Measurements from ENCODE around the gene HTR5A. TPM values are rescaled to one million over a fixed set of nuclear protein-coding genes. Genes with fewer than 3 reads are reported as not detected.

HTR5A gene
- total and polyA plus RNA-seq, 10 of the 15 experiments (the other 5 are each of a cell fraction or from before 2014, with no cell fraction given), result not detected

DNA sequence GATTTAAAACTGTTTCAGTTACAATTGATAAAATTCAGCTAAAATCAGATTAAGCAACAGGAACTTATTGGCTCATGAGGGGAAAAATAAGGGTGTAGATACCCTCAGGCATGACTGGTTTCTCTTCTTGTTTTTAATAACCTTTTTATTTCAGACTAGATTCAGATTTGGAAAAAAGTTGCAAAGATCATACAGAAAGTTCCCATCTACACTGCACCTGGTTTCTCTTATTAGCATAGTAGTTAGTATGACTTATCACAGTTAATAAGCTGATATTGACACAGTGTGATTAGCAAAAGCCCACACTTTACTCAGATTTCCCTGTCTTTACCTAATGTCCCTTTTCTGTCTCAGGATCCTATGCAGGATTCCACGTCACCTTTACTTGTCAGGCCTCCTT lies 53.3 kb downstream of the HTR5A start:
- Histone ChIP-seq H4K20me1 (ENCODE audit: control insufficient read depth, insufficient read depth) (no peaks in the 10 kb centered on the region), H3K27ac (ENCODE audit: control insufficient read depth, insufficient read depth) (no peak overlapping the region), H2AFZ (ENCODE audit: control insufficient read depth, low read depth, low read length) (no peak overlapping the region), H3K9ac (ENCODE audit: control insufficient read depth, insufficient read depth, low read length) (no peak overlapping the region), H3K27me3 (replicated peaks in 1 of 2; ENCODE audit: control insufficient read depth in 2 of 2, insufficient read depth in 2 of 2, low read length in 1 of 2) (no peaks in the 10 kb centered on the region), H3K79me2 (ENCODE audit: control insufficient read depth, insufficient read depth, low read length) (no peaks in the 10 kb centered on the region), H3K36me3 (ENCODE audit: control insufficient read depth in 2 of 2, insufficient read depth in 2 of 2, low read length in 1 of 2) (no peaks in the 10 kb centered on the region), H3K4me1 (ENCODE audit: control insufficient read depth, insufficient read depth, low read length) (no peaks in the 10 kb centered on the region), H3K4me2 (ENCODE audit: control insufficient read depth, insufficient read depth) (no peak overlapping the region), H3K4me3 (no peak overlapping the region), H3K9me3 (replicated peaks; ENCODE audit: control insufficient read depth, insufficient read depth, low read length) (no peaks in the 10 kb centered on the region; the same call in 2 of the 3 replicates)
- no peak for ATAC-seq
- in situ Hi-C loops (cut with MboI), result no loop called here
- DNase-seq (ENCODE audit: low read depth, low spot score), result no peak
- ChIA-PET POLR2A (no interaction called here), RAD21 (ENCODE audit: unreplicated experiment) (no interaction called here), SMC1A (ENCODE audit: uncharacterized antibody, unreplicated experiment) (interaction anchor here (1.1 kb wide), 1 partner anchor 222 kb away, joined by 3 read pairs; no protein-coding TSS in a partner anchor), CTCF (no interaction called here)
- WGBS (ENCODE audit: insufficient coverage, insufficient replicate concordance, low lambda C conversion rate, missing lambda C conversion rate), result 69% methylated on average over 1 of the region's 1 CpG
- intact Hi-C loops (cut with micrococcal nuclease; ENCODE audit: unreplicated experiment), result no loop called here
- no peak for FAIRE-seq
- TF ChIP-seq MEF2A (IDR thresholded peaks at IDR 0.05; ENCODE audit: insufficient read depth, low read depth, low read length) (no peak), CEBPZ (IDR thresholded peaks at IDR 0.05; ENCODE audit: low read depth, low read length) (no peak)
- no TSS peak for BruUV-seq (replicated peaks)

DNA sequence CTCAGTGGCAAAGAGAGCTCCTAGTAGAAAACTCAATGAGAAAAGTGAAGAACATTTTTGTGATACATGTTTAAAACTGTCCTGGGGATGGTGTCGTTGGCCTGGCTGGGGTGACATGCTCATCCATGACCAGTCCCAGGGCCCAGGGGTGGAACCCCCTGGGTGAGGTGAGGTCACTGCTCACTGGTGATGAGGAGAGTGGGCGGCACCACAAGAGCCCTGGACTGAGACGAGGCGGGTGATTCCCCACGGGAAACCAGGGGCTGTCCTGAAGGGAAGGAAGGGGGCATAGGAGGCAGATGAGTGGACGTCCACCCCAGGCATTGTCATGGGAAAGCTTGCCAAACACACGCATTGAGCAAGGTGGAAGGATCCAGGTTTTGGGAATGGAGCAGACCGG lies 54.6 kb downstream of the HTR5A start:
- no peak overlapping the region for H3K4me3 ChIP-seq
- H3K9ac ChIP-seq (ENCODE audit: control insufficient read depth, insufficient read depth, low read length), result no peak overlapping the region
- H3K27me3 ChIP-seq (replicated peaks in 1 of 2; ENCODE audit: control insufficient read depth in 2 of 2, insufficient read depth in 2 of 2, low read length in 1 of 2), result no peaks in the 10 kb centered on the region
- ATAC-seq, result peak; percentile 69
- POLR2A ChIA-PET, result no interaction called here
- H3K4me1 ChIP-seq (ENCODE audit: control insufficient read depth, insufficient read depth, low read length), result no peaks in the 10 kb centered on the region
- DNase-seq (ENCODE audit: low read depth, low spot score), result no peak
- intact Hi-C loops (cut with micrococcal nuclease; ENCODE audit: unreplicated experiment) (no loop called here), in situ Hi-C loops (cut with MboI) (no loop called here)
- H3K79me2 ChIP-seq (ENCODE audit: control insufficient read depth, insufficient read depth, low read length), result no peaks in the 10 kb centered on the region
- RAD21 ChIA-PET (ENCODE audit: unreplicated experiment), result no interaction called here
- H3K27ac ChIP-seq (ENCODE audit: control insufficient read depth, insufficient read depth), result no peak overlapping the region
- H2AFZ ChIP-seq (ENCODE audit: control insufficient read depth, low read depth, low read length), result no peak overlapping the region
- CTCF ChIA-PET, result no interaction called here
- SMC1A ChIA-PET (ENCODE audit: uncharacterized antibody, unreplicated experiment), result no interaction called here
- WGBS (ENCODE audit: insufficient coverage, insufficient replicate concordance, low lambda C conversion rate, missing lambda C conversion rate), result 16% methylated on average over 6 of the region's 8 CpGs
- no peak overlapping the region for H3K4me2 ChIP-seq (ENCODE audit: control insufficient read depth, insufficient read depth)
- TF ChIP-seq EGR1 (IDR thresholded peaks at IDR 0.05; ENCODE audit: borderline replicate concordance in 1 of 2, low read depth in 2 of 2, low read length in 2 of 2) (0 out of 3 replicates have a peak, but pooled peaks of 1 of the 2 experiments have one; percentile 7), ATF7 (IDR thresholded peaks at IDR 0.05; ENCODE audit: low read depth) (0 out of 2 replicates have a peak, but pooled peaks have one; percentile 16), PAX5 (IDR thresholded peaks at IDR 0.05; ENCODE audit: borderline replicate concordance, low read depth, low read length) (peak; percentile 18; the same call in 1 of the 2 replicates), MEF2B (IDR thresholded peaks at IDR 0.05; ENCODE audit: partially characterized antibody, poor library complexity, severe bottlenecking) (peak; percentile 18), FOXK2 (IDR thresholded peaks at IDR 0.05) (no peak), SIX5 (IDR thresholded peaks at IDR 0.05; ENCODE audit: low read depth, low read length, severe bottlenecking) (no peak), USF1 (IDR thresholded peaks at IDR 0.05; ENCODE audit: borderline replicate concordance, extremely low read length, insufficient read depth, low read depth, low read length) (no peak)
- BruUV-seq (replicated peaks), result no TSS peak
- H4K20me1 ChIP-seq (ENCODE audit: control insufficient read depth, insufficient read depth), result no peaks in the 10 kb centered on the region
- FAIRE-seq, result no peak
- no peaks in the 10 kb centered on the region for H3K36me3 ChIP-seq (ENCODE audit: control insufficient read depth in 2 of 2, insufficient read depth in 2 of 2, low read length in 1 of 2)
- H3K9me3 ChIP-seq (replicated peaks; ENCODE audit: control insufficient read depth, insufficient read depth, low read length), result no peaks in the 10 kb centered on the region; the same call in 2 of the 3 replicates

Data from GM12878 (cell line).